ES-I3 (cell line): ENCODE data around the gene JCAD.

Experiments used
- H3K36me3 ChIP-seq: 2 replicates; pipeline ENCODE4 v1.6.1; 2013; ENCODE audit warnings: mild to moderate bottlenecking, low read length, control low read depth, moderate library complexity; ENCODE audit not compliant: insufficient read depth
- H3K4me1 ChIP-seq: 2 replicates; pipeline ENCODE4 v1.6.1; 2013; ENCODE audit warnings: mild to moderate bottlenecking, control low read depth, low read length; ENCODE audit not compliant: insufficient read depth
- H3K9ac ChIP-seq: 2 replicates; pipeline ENCODE4 v1.6.1; 2013; ENCODE audit warnings: low read depth, mild to moderate bottlenecking, low read length, moderate library complexity
- H3K9me3 ChIP-seq: 2 replicates; pipeline ENCODE4 v1.6.1; 2013; ENCODE audit warnings: mild to moderate bottlenecking, low read length, moderate library complexity; ENCODE audit not compliant: control insufficient read depth, insufficient read depth

Gene JCAD

GRCh38 chr10:30062582-30062981, 3.2 kb upstream of the JCAD start:
- Histone ChIP-seq H3K4me1 (peaks cover 4% of the 10 kb centered on the region; the same call in 1 of the 2 replicates), H3K36me3 (no peaks in the 10 kb centered on the region), H3K9me3 (no peaks in the 10 kb centered on the region), H3K9ac (no peak overlapping the region)

- Histone ChIP-seq H3K36me3 (no peaks in the 10 kb centered on the region), H3K4me1 (peaks cover 6% of the 10 kb centered on the region; the same call in 1 of the 2 replicates), H3K9me3 (no peaks in the 10 kb centered on the region), H3K9ac (no peak overlapping the region)
Observed at GRCh38 chr10:30062090-30062489, 2.7 kb upstream of the JCAD start.

- no peaks in the 10 kb centered on the region for H3K9me3 ChIP-seq
- peaks cover 10% of the 10 kb centered on the region; the same call in 1 of the 2 replicates for H3K4me1 ChIP-seq
- H3K9ac ChIP-seq = peak overlapping the region; percentile 72; the same call in 1 of the 2 replicates
- no peaks in the 10 kb centered on the region for H3K36me3 ChIP-seq
Observed at GRCh38 chr10:30058570-30059132, 735 bp downstream of the JCAD start.

- peaks cover 10% of the 10 kb centered on the region; the same call in 1 of the 2 replicates for H3K4me1 ChIP-seq
- peak overlapping the region; percentile 72; the same call in 1 of the 2 replicates for H3K9ac ChIP-seq
- no peaks in the 10 kb centered on the region for H3K9me3 ChIP-seq
- no peaks in the 10 kb centered on the region for H3K36me3 ChIP-seq
Observed at GRCh38 chr10:30057894-30058556, 1.4 kb downstream of the JCAD start.

GRCh38 chr10:30057421-30057841, 2.0 kb downstream of the JCAD start:
- Histone ChIP-seq H3K9ac (no peak overlapping the region), H3K9me3 (no peaks in the 10 kb centered on the region), H3K4me1 (peaks cover 10% of the 10 kb centered on the region; the same call in 1 of the 2 replicates), H3K36me3 (no peaks in the 10 kb centered on the region)

- Histone ChIP-seq H3K4me1 (peaks cover 10% of the 10 kb centered on the region; the same call in 1 of the 2 replicates), H3K36me3 (no peaks in the 10 kb centered on the region), H3K9ac (no peak overlapping the region), H3K9me3 (no peaks in the 10 kb centered on the region)
Observed at GRCh38 chr10:30056767-30057355, 2.5 kb downstream of the JCAD start.

- H3K9ac ChIP-seq = no peak overlapping the region
- peaks cover 10% of the 10 kb centered on the region; the same call in 1 of the 2 replicates for H3K4me1 ChIP-seq
Observed at GRCh38 chr10:30056281-30056680, 3.1 kb downstream of the JCAD start.

GRCh38 chr10:30055226-30055662, 4.1 kb downstream of the JCAD start:
- H3K4me1 ChIP-seq = peaks cover 10% of the 10 kb centered on the region; the same call in 1 of the 2 replicates

More at GRCh38 chr10:30056281-30056680, 3.1 kb downstream of the JCAD start:
- no peaks in the 10 kb centered on the region for H3K36me3 ChIP-seq
- no peaks in the 10 kb centered on the region for H3K9me3 ChIP-seq

GRCh38 chr10:30052062-30052461, 7.3 kb downstream of the JCAD start:
- H3K4me1 ChIP-seq = peaks cover 3% of the 10 kb centered on the region; the same call in 1 of the 2 replicates
- no peaks in the 10 kb centered on the region for H3K9me3 ChIP-seq
- H3K9ac ChIP-seq = no peak overlapping the region
- no peaks in the 10 kb centered on the region for H3K36me3 ChIP-seq

More at GRCh38 chr10:30055226-30055662, 4.1 kb downstream of the JCAD start:
- no peaks in the 10 kb centered on the region for H3K36me3 ChIP-seq
- H3K9ac ChIP-seq = no peak overlapping the region
- H3K9me3 ChIP-seq = no peaks in the 10 kb centered on the region

- Histone ChIP-seq H3K9me3 (no peaks in the 10 kb centered on the region), H3K9ac (no peak overlapping the region), H3K4me1 (no peaks in the 10 kb centered on the region; the same call in 1 of the 2 replicates), H3K36me3 (no peaks in the 10 kb centered on the region)
Observed at GRCh38 chr10:30051220-30051619, 8.2 kb downstream of the JCAD start.

GRCh38 chr10:30050411-30050810, 9.0 kb downstream of the JCAD start:
- Histone ChIP-seq H3K9ac (no peak overlapping the region), H3K36me3 (no peaks in the 10 kb centered on the region), H3K4me1 (no peaks in the 10 kb centered on the region; the same call in 1 of the 2 replicates), H3K9me3 (no peaks in the 10 kb centered on the region)

- H3K4me1 ChIP-seq = no peaks in the 10 kb centered on the region
- H3K9me3 ChIP-seq = no peaks in the 10 kb centered on the region
- no peak overlapping the region for H3K9ac ChIP-seq
- H3K36me3 ChIP-seq = no peaks in the 10 kb centered on the region
Observed at GRCh38 chr10:30048768-30049517, 10.4 kb downstream of the JCAD start.

GRCh38 chr10:30047924-30048531, 11.4 kb downstream of the JCAD start:
- Histone ChIP-seq H3K36me3 (no peaks in the 10 kb centered on the region), H3K4me1 (no peaks in the 10 kb centered on the region), H3K9ac (no peak overlapping the region), H3K9me3 (no peaks in the 10 kb centered on the region)

- no peak overlapping the region for H3K9ac ChIP-seq
- H3K4me1 ChIP-seq = no peaks in the 10 kb centered on the region
- no peaks in the 10 kb centered on the region for H3K9me3 ChIP-seq
- H3K36me3 ChIP-seq = no peaks in the 10 kb centered on the region
Observed at GRCh38 chr10:30047430-30047829, 12.0 kb downstream of the JCAD start.
